WTC11 (cell line): Measurements from ENCODE around the gene LCN10. TPM values are rescaled to one million over a fixed set of nuclear protein-coding genes. Genes with fewer than 3 reads are reported as not detected.

Experiments used
- ATAC-seq: fragments of 200-7000 bp; cut with Tn5 transposase; 2 replicates; pipeline ENCODE4 v1.10.0; 2021; ENCODE audit warnings: mild to moderate bottlenecking, moderate library complexity
- CTCF ChIA-PET: fragments of 300-600 bp; sonication (Branson Sonifier 250); formaldehyde crosslinking; loops from one replicate; lab custom pipeline; 2021; ENCODE audit warnings: antibody characterized with exemption; lab: Charles Lee
- POLR2A ChIA-PET: fragments of 350-600 bp; sonication (Branson Sonifier 250); formaldehyde crosslinking; loops from one replicate; lab custom pipeline; 2021; ENCODE audit warnings: antibody characterized with exemption; lab: Charles Lee
- DNase-seq: peaks from one replicate; pipeline ENCODE4 v3.0.0; 2021; ENCODE audit warnings: low spot score
- H3K27ac Mint-ChIP-seq: 2 replicates; pipeline ENCODE4 v1.8.0; 2021; ENCODE audit warnings: mixed read lengths
- H3K27me3 Mint-ChIP-seq: 2 replicates; pipeline ENCODE4 v1.8.0; 2021; ENCODE audit warnings: low read depth, mild to moderate bottlenecking, moderate library complexity, mixed read lengths
- H3K36me3 Mint-ChIP-seq: 2 replicates; pipeline ENCODE4 v1.8.0; 2021; ENCODE audit warnings: mixed read lengths
- H3K4me1 Mint-ChIP-seq: 2 replicates; pipeline ENCODE4 v1.8.0; 2022; ENCODE audit warnings: mixed read lengths
- H3K4me3 Mint-ChIP-seq: 2 replicates; pipeline ENCODE4 v1.8.0; 2021; ENCODE audit warnings: mild to moderate bottlenecking, moderate library complexity, mixed read lengths
- H3K9me3 Mint-ChIP-seq: 2 replicates; pipeline ENCODE4 v1.8.0; 2021; ENCODE audit warnings: mixed read lengths
- AR ChIP-seq: fragments of 250-450 bp; sonication (Bioruptor Pico); IDR thresholded peaks from 2 replicates; pipeline ENCODE4 v1.9.0; 2021; ENCODE audit warnings: mild to moderate bottlenecking
- ELF4 ChIP-seq: sonication (generic); formaldehyde crosslinking; IDR thresholded peaks from 2 replicates; pipeline ENCODE4 v1.8.1; 2022; ENCODE audit warnings: low read depth, mild to moderate bottlenecking, moderate library complexity, missing genetic modification reagents
- FOXJ3 ChIP-seq: sonication (generic); formaldehyde crosslinking; IDR thresholded peaks from 2 replicates; pipeline ENCODE4 v1.9.0; 2021; ENCODE audit warnings: missing genetic modification reagents, mild to moderate bottlenecking, borderline replicate concordance
- GTF2I ChIP-seq: fragments of 250-450 bp; sonication (Bioruptor Pico); conservative IDR thresholded peaks from 2 replicates; pipeline ENCODE4 v1.4.0; 2021; ENCODE audit warnings: mild to moderate bottlenecking
- KAT7 ChIP-seq: sonication (generic); formaldehyde crosslinking; IDR thresholded peaks from 2 replicates; pipeline ENCODE4 v1.8.1; 2023; ENCODE audit warnings: missing genetic modification reagents, mild to moderate bottlenecking, borderline replicate concordance
- MAX ChIP-seq: sonication (generic); formaldehyde crosslinking; IDR thresholded peaks from 2 replicates; pipeline ENCODE4 v1.8.0; 2022; ENCODE audit warnings: mild to moderate bottlenecking, missing genetic modification reagents
- NFE2L1 ChIP-seq: sonication (generic); formaldehyde crosslinking; IDR thresholded peaks from 2 replicates; pipeline ENCODE4 v1.8.1; 2023; ENCODE audit warnings: missing genetic modification reagents
- RORB ChIP-seq: fragments of 250-450 bp; sonication (Bioruptor Pico); IDR thresholded peaks from 2 replicates; pipeline ENCODE4 v1.9.0; 2021; ENCODE audit warnings: mild to moderate bottlenecking
- USF2 ChIP-seq: sonication (generic); formaldehyde crosslinking; IDR thresholded peaks from 2 replicates; pipeline ENCODE4 v1.8.1; 2023; ENCODE audit warnings: mild to moderate bottlenecking, missing genetic modification reagents, moderate library complexity
- ZNF416 ChIP-seq: fragments of 250-450 bp; sonication (Bioruptor Pico); IDR thresholded peaks from 2 replicates; pipeline ENCODE4 v1.9.0; 2021; ENCODE audit warnings: mild to moderate bottlenecking, inconsistent platforms
- total RNA-seq: library from RNA; stranded (reverse); gene quantifications from 3 replicates; pipeline ENCODE4 v1.2.3, GENCODE V29; 2021
- TF ChIP-seq, protein P1 (sequence below): fragments of 250-450 bp; sonication (Bioruptor Pico); IDR thresholded peaks from 2 replicates; pipeline ENCODE4 v1.9.0; 2021; ENCODE audit warnings: mild to moderate bottlenecking
- TF ChIP-seq, protein P2 (sequence below): sonication (generic); formaldehyde crosslinking; conservative IDR thresholded peaks from 2 replicates; pipeline ENCODE4 v1.8.1; 2022; ENCODE audit warnings: mild to moderate bottlenecking, missing genetic modification reagents
- TF ChIP-seq, protein P3 (sequence below): fragments of 200-600 bp; IDR thresholded peaks from 2 replicates; pipeline ENCODE4 v1.8.0; 2022; ENCODE audit warnings: antibody characterized with exemption

Gene LCN10
- total RNA-seq, 1 experiment from 2014 or later = 2.4 TPM

DNA sequence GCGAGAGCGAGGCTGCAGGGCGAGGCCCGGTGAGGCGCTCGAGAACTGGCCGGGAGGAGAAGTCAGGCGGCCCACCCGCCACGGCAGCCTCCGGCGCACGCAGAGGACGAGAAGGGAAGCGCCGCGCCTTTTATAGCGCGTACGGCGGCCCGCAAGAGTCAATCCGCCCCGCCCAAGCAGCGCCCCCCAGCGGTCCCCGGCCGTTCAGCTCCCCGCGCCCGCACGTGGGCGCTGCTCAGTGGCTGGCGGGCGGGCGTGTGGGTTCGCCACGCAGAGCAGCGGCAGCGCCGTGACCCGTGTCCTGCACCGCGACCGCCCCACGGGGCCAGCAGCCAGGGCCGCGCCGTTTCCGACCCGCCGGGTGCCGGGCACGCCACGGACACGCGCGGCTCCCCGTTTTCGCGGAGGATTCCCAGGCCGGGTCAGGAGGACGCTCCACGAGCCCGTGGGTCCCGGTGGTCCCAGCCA lies 14.6 kb downstream of the LCN10 start (continued):
- TF ChIP-seq AR = no peak
- TF ChIP-seq MAX (CRISPR knock-in tag) = peak; percentile 92
- TF ChIP-seq ELF4 = no peak
- TF ChIP-seq, all 79 proteins: peak for 31

- POLR2A ChIA-PET = no interaction called here
- no peak for DNase-seq
- Mint-ChIP-seq H3K36me3 (peaks cover 36% of the 10 kb centered on the region), H3K27ac (peak overlapping the region; percentile 99), H3K27me3 (no peaks in the 10 kb centered on the region)
- no peak for ATAC-seq
- TF ChIP-seq NFE2L1 (CRISPR knock-in tag) (no peak), KAT7 (CRISPR knock-in tag) (no peak)
- TF ChIP-seq, all 79 proteins: peak for 0
- CTCF ChIA-PET = interaction anchor here (0.6 to 3.4 kb wide), 14 partner anchors 7 to 337 kb away, joined by 3 to 17 read pairs (median 3); partner anchors contain the start of gene LCN8
- H3K9me3 Mint-ChIP-seq = no peaks in the 10 kb centered on the region
- H3K4me3 Mint-ChIP-seq = peak overlapping the region; percentile 99
- H3K4me1 Mint-ChIP-seq = peaks cover 17% of the 10 kb centered on the region
These were observed 16.0 kb downstream of the LCN10 start for GRCh38 chr9:136726631-136727191.

DNA sequence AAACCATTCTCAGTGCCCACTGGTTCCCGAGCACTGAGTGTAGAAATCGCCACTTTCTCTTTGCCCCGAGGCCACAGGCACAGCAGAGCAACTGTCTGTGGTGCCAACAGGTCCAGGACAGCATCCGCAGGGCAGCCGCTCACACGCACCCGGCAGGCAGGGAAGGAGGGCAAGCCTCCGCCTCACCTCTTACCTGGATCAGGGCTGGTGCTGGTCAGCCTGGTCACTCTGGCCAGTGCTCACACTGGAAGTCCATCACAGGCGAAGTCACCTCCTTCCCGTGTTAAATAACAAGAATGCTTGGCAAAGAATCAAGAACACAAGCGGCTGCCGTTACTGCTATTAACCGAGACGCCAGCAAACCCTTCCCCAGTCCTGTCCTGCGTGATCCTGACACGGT lies 16.6 kb downstream of the LCN10 start:
- DNase-seq = no peak
- Mint-ChIP-seq H3K27me3 (no peaks in the 10 kb centered on the region), H3K27ac (peak overlapping the region; percentile 99), H3K4me1 (peaks cover 17% of the 10 kb centered on the region), H3K4me3 (peak overlapping the region; percentile 99), H3K36me3 (peaks cover 37% of the 10 kb centered on the region), H3K9me3 (no peaks in the 10 kb centered on the region)
- TF ChIP-seq ZNF416 (CRISPR knock-in tag) = no peak
- TF ChIP-seq FOXJ3 (CRISPR knock-in tag) = no peak
- ChIA-PET CTCF (interaction anchor here (0.7 to 1.0 kb wide), 2 partner anchors 13 to 496 kb away, joined by 5 to 6 read pairs; partner anchors contain the start of gene RNF208), POLR2A (no interaction called here)
- no peak for ATAC-seq

- Mint-ChIP-seq H3K36me3 (peaks cover 39% of the 10 kb centered on the region), H3K27ac (peak overlapping the region; percentile 63), H3K4me1 (peaks cover 17% of the 10 kb centered on the region), H3K9me3 (no peaks in the 10 kb centered on the region), H3K4me3 (peak overlapping the region; percentile 99), H3K27me3 (no peaks in the 10 kb centered on the region)
- POLR2A ChIA-PET = no interaction called here
- no peak for TF ChIP-seq RORB (CRISPR knock-in tag)
- no peak for TF ChIP-seq USF2
- no peak for TF ChIP-seq AR
- TF ChIP-seq GTF2I (CRISPR knock-in tag) = no peak
- TF ChIP-seq, protein P1, sequence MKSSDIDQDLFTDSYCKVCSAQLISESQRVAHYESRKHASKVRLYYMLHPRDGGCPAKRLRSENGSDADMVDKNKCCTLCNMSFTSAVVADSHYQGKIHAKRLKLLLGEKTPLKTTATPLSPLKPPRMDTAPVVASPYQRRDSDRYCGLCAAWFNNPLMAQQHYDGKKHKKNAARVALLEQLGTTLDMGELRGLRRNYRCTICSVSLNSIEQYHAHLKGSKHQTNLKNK = no peak
- TF ChIP-seq, protein P2, sequence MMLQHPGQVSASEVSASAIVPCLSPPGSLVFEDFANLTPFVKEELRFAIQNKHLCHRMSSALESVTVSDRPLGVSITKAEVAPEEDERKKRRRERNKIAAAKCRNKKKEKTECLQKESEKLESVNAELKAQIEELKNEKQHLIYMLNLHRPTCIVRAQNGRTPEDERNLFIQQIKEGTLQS (CRISPR knock-in tag) = 0 out of 2 replicates have a peak, but pooled peaks have one; percentile 15
- TF ChIP-seq, protein P3, sequence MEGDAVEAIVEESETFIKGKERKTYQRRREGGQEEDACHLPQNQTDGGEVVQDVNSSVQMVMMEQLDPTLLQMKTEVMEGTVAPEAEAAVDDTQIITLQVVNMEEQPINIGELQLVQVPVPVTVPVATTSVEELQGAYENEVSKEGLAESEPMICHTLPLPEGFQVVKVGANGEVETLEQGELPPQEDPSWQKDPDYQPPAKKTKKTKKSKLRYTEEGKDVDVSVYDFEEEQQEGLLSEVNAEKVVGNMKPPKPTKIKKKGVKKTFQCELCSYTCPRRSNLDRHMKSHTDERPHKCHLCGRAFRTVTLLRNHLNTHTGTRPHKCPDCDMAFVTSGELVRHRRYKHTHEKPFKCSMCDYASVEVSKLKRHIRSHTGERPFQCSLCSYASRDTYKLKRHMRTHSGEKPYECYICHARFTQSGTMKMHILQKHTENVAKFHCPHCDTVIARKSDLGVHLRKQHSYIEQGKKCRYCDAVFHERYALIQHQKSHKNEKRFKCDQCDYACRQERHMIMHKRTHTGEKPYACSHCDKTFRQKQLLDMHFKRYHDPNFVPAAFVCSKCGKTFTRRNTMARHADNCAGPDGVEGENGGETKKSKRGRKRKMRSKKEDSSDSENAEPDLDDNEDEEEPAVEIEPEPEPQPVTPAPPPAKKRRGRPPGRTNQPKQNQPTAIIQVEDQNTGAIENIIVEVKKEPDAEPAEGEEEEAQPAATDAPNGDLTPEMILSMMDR = no peak
- CTCF ChIA-PET = interaction anchor here (0.7 kb wide), 1 partner anchor 496 kb away, joined by 5 read pairs; the partner anchor contains the start of gene RNF208
- DNase-seq (no peak), ATAC-seq (no peak)
These were observed 17.1 kb downstream of the LCN10 start for GRCh38 chr9:136725612-136726011.
